Activated T-helper 2 cell treated with anti-CD3 and anti-CD28 coated beads, Interferon-gamma antibody, Interleukin-2, Interleukin-4, amounts not matched to agents 10 μg/mL and 5 μg/mL and 100 μg/mL, durations not matched to agents 14 hours and 24 hours and 36 hours (primary cell): ENCODE measurements around the gene SLC4A2. TPM values are rescaled to one million over a fixed set of nuclear protein-coding genes. Genes with fewer than 3 reads are reported as not detected.
A peak's percentile ranks its signal among the peaks of the same experiment; 100 is the strongest.

ENCODE experiments used
- DNase-seq: peaks from one replicate; pipeline ENCODE4 v3.0.0; 2021; ENCODE audit warnings: low spot score
- H3K27ac Mint-ChIP-seq: one replicate; pipeline ENCODE4 v1.8.0; 2021; ENCODE audit warnings: mixed read lengths
- H3K27me3 Mint-ChIP-seq: one replicate; pipeline ENCODE4 v1.8.0; 2021; ENCODE audit warnings: low read depth, mixed read lengths
- H3K36me3 Mint-ChIP-seq: one replicate; pipeline ENCODE4 v1.8.0; 2021; ENCODE audit warnings: low read depth, mixed read lengths
- H3K4me1 Mint-ChIP-seq: one replicate; pipeline ENCODE4 v1.8.0; 2021; ENCODE audit warnings: low read depth, mixed read lengths
- H3K4me3 Mint-ChIP-seq: one replicate; pipeline ENCODE4 v1.8.0; 2021; ENCODE audit warnings: low read depth, mild to moderate bottlenecking, moderate library complexity, mixed read lengths
- H3K9me3 Mint-ChIP-seq: one replicate; pipeline ENCODE4 v1.8.0; 2021; ENCODE audit warnings: mixed read lengths
- intact Hi-C: fragments of 100-400 bp; cut with micrococcal nuclease; formaldehyde crosslinking; loops from one replicate; pipeline ENCODE4 v1.15.1; 2023
- total RNA-seq: library from RNA; stranded (reverse); gene quantifications from 2 replicates; pipeline ENCODE4 v1.2.3, GENCODE V29; 2022

SLC4A2 gene
- total RNA-seq, 1 donor from 2014 or later = 109 TPM

GRCh38 chr7:151075978-151076426 lies 16.6 kb downstream of the SLC4A2 start:
- H3K27me3 Mint-ChIP-seq = no peaks in the 10 kb centered on the region

GRCh38 chr7:151076863-151077704 lies 17.7 kb downstream of the SLC4A2 start:
- DNase-seq = no peak
- Mint-ChIP-seq H3K4me1 (peaks cover 10% of the 10 kb centered on the region), H3K4me3 (no peak overlapping the region), H3K27ac (no peak overlapping the region), H3K36me3 (peaks cover 40% of the 10 kb centered on the region), H3K27me3 (no peaks in the 10 kb centered on the region), H3K9me3 (no peaks in the 10 kb centered on the region)
- intact Hi-C loops = no loop called here

More at GRCh38 chr7:151075978-151076426, 16.6 kb downstream of the SLC4A2 start:
- intact Hi-C loops = no loop called here
- Mint-ChIP-seq H3K27ac (no peak overlapping the region), H3K4me1 (peaks cover 9% of the 10 kb centered on the region), H3K36me3 (peaks cover 49% of the 10 kb centered on the region), H3K4me3 (no peak overlapping the region), H3K9me3 (no peaks in the 10 kb centered on the region)
- DNase-seq = no peak

- peaks cover 12% of the 10 kb centered on the region for H3K4me1 Mint-ChIP-seq
Observed at GRCh38 chr7:151077705-151078232, 18.4 kb downstream of the SLC4A2 start.

GRCh38 chr7:151078233-151079040 lies 19.0 kb downstream of the SLC4A2 start:
- Mint-ChIP-seq H3K27me3 (no peaks in the 10 kb centered on the region), H3K36me3 (peaks cover 42% of the 10 kb centered on the region), H3K4me3 (peak overlapping the region; percentile 77), H3K4me1 (peaks cover 13% of the 10 kb centered on the region), H3K9me3 (no peaks in the 10 kb centered on the region), H3K27ac (peak overlapping the region; percentile 24)
- DNase-seq = no peak
- intact Hi-C loops = no loop called here

More at GRCh38 chr7:151077705-151078232, 18.4 kb downstream of the SLC4A2 start:
- H3K27ac Mint-ChIP-seq = peak overlapping the region; percentile 24
- H3K36me3 Mint-ChIP-seq = peaks cover 40% of the 10 kb centered on the region
- H3K9me3 Mint-ChIP-seq = no peaks in the 10 kb centered on the region
- H3K4me3 Mint-ChIP-seq = peak overlapping the region; percentile 49
- intact Hi-C loops = no loop called here
- H3K27me3 Mint-ChIP-seq = no peaks in the 10 kb centered on the region
- DNase-seq = no peak

GRCh38 chr7:151079199-151079910 lies 20.0 kb downstream of the SLC4A2 start:
- no peak for DNase-seq
- intact Hi-C loops = no loop called here
- H3K4me1 Mint-ChIP-seq = peaks cover 15% of the 10 kb centered on the region
- H3K4me3 Mint-ChIP-seq = peak overlapping the region; percentile 82
- no peak overlapping the region for H3K27ac Mint-ChIP-seq
- H3K9me3 Mint-ChIP-seq = no peaks in the 10 kb centered on the region
- no peaks in the 10 kb centered on the region for H3K27me3 Mint-ChIP-seq
- H3K36me3 Mint-ChIP-seq = peaks cover 36% of the 10 kb centered on the region

- Mint-ChIP-seq H3K4me3 (peak overlapping the region; percentile 82), H3K4me1 (peaks cover 20% of the 10 kb centered on the region), H3K36me3 (peaks cover 33% of the 10 kb centered on the region), H3K27ac (peak overlapping the region; percentile 75), H3K27me3 (peaks cover 4% of the 10 kb centered on the region), H3K9me3 (no peaks in the 10 kb centered on the region)
- no peak for DNase-seq
- intact Hi-C loops = loop anchor here (1.0 to 10.0 kb wide), 2 partner anchors 22 to 145 kb away; partner anchors contain the start of gene ABCF2
Observed at GRCh38 chr7:151080067-151080521, 20.7 kb downstream of the SLC4A2 start.

GRCh38 chr7:151080522-151081169 lies 21.3 kb downstream of the SLC4A2 start, which contains the start of gene FASTK:
FASTK (minus strand) TSS chr7:151080809; CDS start chr7:151080766, 43 bp downstream.
- peak; percentile 86 for DNase-seq
- Mint-ChIP-seq H3K9me3 (no peaks in the 10 kb centered on the region), H3K27ac (peak within 1 kb of the TSS; percentile 75), H3K36me3 (peaks cover 30% of the 10 kb centered on the region), H3K27me3 (peaks cover 6% of the 10 kb centered on the region), H3K4me1 (peaks cover 22% of the 10 kb centered on the region), H3K4me3 (peak within 1 kb of the TSS; percentile 94)
- intact Hi-C loops = loop anchor here (1.0 to 10.0 kb wide), 2 partner anchors 22 to 144 kb away; partner anchors contain the start of gene ABCF2

GRCh38 chr7:151081170-151082101 lies 22.0 kb downstream of the SLC4A2 start:
- peak overlapping the region; percentile 94 for H3K4me3 Mint-ChIP-seq
- no peaks in the 10 kb centered on the region for H3K9me3 Mint-ChIP-seq
- peaks cover 22% of the 10 kb centered on the region for H3K36me3 Mint-ChIP-seq
- H3K27ac Mint-ChIP-seq = no peak overlapping the region
- DNase-seq = no peak
- intact Hi-C loops = loop anchor here (10.0 kb wide), 1 partner anchor 143 kb away; the partner anchor contains the start of gene ABCF2
- H3K27me3 Mint-ChIP-seq = peaks cover 6% of the 10 kb centered on the region
- peaks cover 22% of the 10 kb centered on the region for H3K4me1 Mint-ChIP-seq

GRCh38 chr7:151082141-151083070 lies 23.0 kb downstream of the SLC4A2 start:
- DNase-seq = no peak

More at GRCh38 chr7:151082141-151083070, 23.0 kb downstream of the SLC4A2 start:
- peaks cover 6% of the 10 kb centered on the region for H3K27me3 Mint-ChIP-seq
- H3K4me3 Mint-ChIP-seq = peak overlapping the region; percentile 94
- no peaks in the 10 kb centered on the region for H3K9me3 Mint-ChIP-seq
- H3K4me1 Mint-ChIP-seq = peaks cover 22% of the 10 kb centered on the region
- H3K36me3 Mint-ChIP-seq = peaks cover 21% of the 10 kb centered on the region
- H3K27ac Mint-ChIP-seq = peak overlapping the region; percentile 86
- intact Hi-C loops = loop anchor here (1.0 to 10.0 kb wide), 2 partner anchors 54 to 142 kb away; partner anchors contain the start of genes ABCB8 and ABCF2
